Adrenal gland (tissue), 12 donors: ENCODE measurements around the gene KCNJ14. TPM values are rescaled to one million over a fixed set of nuclear protein-coding genes. Genes with fewer than 3 reads are reported as not detected.
A peak's percentile ranks its signal among the peaks of the same experiment; 100 is the strongest.

ENCODE experiments used
- DNase-seq, 7 donors: peaks; one replicate each; pipeline ENCODE4 v3.0.0-alpha.2; 2019 to 2020
- H3K27ac ChIP-seq, 5 donors: fragments of 200-600 bp; sonication (generic) in 4 of 5; 1 replicate in 3 of 5; 2 replicates in 2 of 5; pipeline versions ENCODE4 v1.5.1 to v1.8.0; 2016 to 2020; ENCODE audit warnings: mild to moderate bottlenecking in 1 of 5
- H3K27me3 ChIP-seq: fragments of 200-600 bp; 2 replicates; pipeline ENCODE4 v1.8.0; 2021
- H3K36me3 ChIP-seq, 2 donors: fragments of 200-600 bp; replicated peaks in 1 of 2; 1 replicate in 1 of 2; 2 replicates in 1 of 2; pipeline versions ENCODE4 v1.5.1 to v1.8.0; 2018 to 2022
- H3K4me1 ChIP-seq, 2 donors: fragments of 200-600 bp; replicated peaks in 1 of 2; 1 replicate in 1 of 2; 2 replicates in 1 of 2; pipeline versions ENCODE4 v1.5.1 to v1.8.0; 2018 to 2021
- H3K4me3 ChIP-seq, 4 donors: fragments of 200-600 bp; sonication (generic) in 3 of 4; one replicate each; pipeline ENCODE4 v1.5.1; 2016 to 2018
- H3K9me3 ChIP-seq, 3 donors: fragments of 200-600 bp; sonication (generic) in 1 of 3; replicated peaks in 1 of 3; 1 replicate in 2 of 3; 2 replicates in 1 of 3; pipeline versions ENCODE4 v1.5.1 to v1.8.0; 2016 to 2021
- CTCF ChIP-seq, 6 experiments: fragments of 450-650 bp in 4 of 6; fragments of 200-600 bp in 2 of 6; sonication (generic) in 1 of 6; IDR thresholded peaks; 1 replicate in 5 of 6; 2 replicates in 1 of 6; pipeline versions ENCODE4 v1.5.1 to v1.8.0; 2016 to 2021; ENCODE audit warnings: antibody characterized with exemption in 6 of 6, mild to moderate bottlenecking in 2 of 6, moderate library complexity in 1 of 6
- POLR2A ChIP-seq, 2 donors: fragments of 450-650 bp; IDR thresholded peaks; one replicate each; pipeline ENCODE4 v1.6.1; 2017; ENCODE audit warnings: antibody characterized with exemption in 2 of 2, mild to moderate bottlenecking in 2 of 2, moderate library complexity in 1 of 2
- WGBS, 4 donors: extraction: QIAGEN DNeasy Blood & Tissue Kit in 2 of 4; methylation state at CpG; one replicate each; pipeline versions ENCODE4 v1.1.5 to v1.1.7; 2013 to 2017; 5-methylcytosine and 5-hydroxymethylcytosine counted together
- intact Hi-C, 2 donors: fragments of 100-400 bp; cut with DNase I; formaldehyde crosslinking; loops; one replicate each; pipeline versions ENCODE4 v1.14.1 to v1.15.0; 2022 to 2023
- polyA plus RNA-seq, 3 donors: library from polyadenylated mRNA; stranded (reverse); fragments of 200-250 nt in 2 of 3; fragments of 350-450 nt in 1 of 3; fragmentation: Illumina TruSeq in 1 of 3; extraction: RNeasy Lipid Tissue Mini Kit (QIAGEN cat#74804) in 1 of 3; gene quantifications; one replicate each; pipeline ENCODE4 v1.2.3, GENCODE V29; 2013 to 2014
- total RNA-seq, 9 donors: library from RNA; depleted of rRNA in 4 of 9; stranded (reverse); fragments of >200 nt in 4 of 9; fragments of 120-200 nt in 1 of 9; fragmentation: NEBNext Ultra II Directional in 1 of 9; extraction: Animal tissue kit (Norgen Biotek cat#: 25700) in 1 of 9; gene quantifications; one replicate each; pipeline versions ENCODE4 v1.1.0 to v1.2.4, GENCODE V29; 2013 to 2023
- donor health status: healthy with polysubstance abuse.
- donor health status: Bipolar disorder and iron deficiency.
- donor health status: DM: yes; HTN: yes; CAD: no.
- donor health status: DM: no; HTN: no; CAD: no.
- donor health status: DM: no; HTN: no; CAD: no.
- donor health status: DM: yes; HTN: yes; CAD: no.

KCNJ14 gene
- total and polyA plus RNA-seq, 12 donors, result 0.09 to 0.83 (median 0.42) TPM

DNA sequence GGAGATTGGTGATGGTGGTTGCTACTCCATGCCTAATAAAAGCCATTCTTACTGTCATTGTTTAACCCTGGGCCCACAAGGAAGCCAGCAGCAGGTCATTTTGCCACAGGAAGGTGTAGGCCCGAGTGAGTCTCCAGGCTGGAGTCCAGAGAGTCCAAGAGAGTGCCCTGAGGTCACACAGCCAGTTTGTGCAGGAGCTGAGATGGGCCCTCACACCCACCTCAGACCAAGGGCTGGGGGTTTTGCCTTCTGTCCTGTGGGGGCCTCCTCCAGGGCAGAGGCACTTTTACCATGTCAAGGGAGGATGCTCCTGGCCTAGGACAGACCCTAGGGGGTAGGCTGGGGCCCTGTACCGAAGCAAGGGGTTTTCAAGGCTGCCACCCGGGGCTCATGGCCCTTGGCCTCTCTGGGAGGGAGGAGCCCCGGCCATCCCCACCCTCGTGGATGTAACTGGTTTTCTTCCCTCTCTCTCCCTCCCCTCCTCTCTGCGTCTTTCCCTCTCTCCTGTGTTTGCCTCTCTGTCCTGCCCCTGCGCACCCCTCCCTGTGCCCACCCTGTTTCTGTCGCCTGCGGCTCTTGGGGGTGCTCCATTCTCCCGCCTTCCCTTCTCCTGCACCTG lies 21.8 kb downstream of the KCNJ14 start:
- Histone ChIP-seq H3K27me3 (no peaks in the 10 kb centered on the region), H3K36me3 (peaks cover 0 to 60% of the 10 kb centered on the region in 2 donors), H3K4me1 (peaks cover 13 to 26% of the 10 kb centered on the region in 2 donors), H3K27ac (no peak overlapping the region), H3K4me3 (no peak overlapping the region), H3K9me3 (no peaks in the 10 kb centered on the region)
- WGBS, 4 donors, result 76 to 87% (median 78%) methylated on average over 8 to 10 of the region's 10 CpGs
- intact Hi-C loops, result no loop called here
- no peak for DNase-seq
- TF ChIP-seq POLR2A (IDR thresholded peaks at IDR 0.05) (no peak), CTCF (IDR thresholded peaks at IDR 0.05) (no peak)

DNA sequence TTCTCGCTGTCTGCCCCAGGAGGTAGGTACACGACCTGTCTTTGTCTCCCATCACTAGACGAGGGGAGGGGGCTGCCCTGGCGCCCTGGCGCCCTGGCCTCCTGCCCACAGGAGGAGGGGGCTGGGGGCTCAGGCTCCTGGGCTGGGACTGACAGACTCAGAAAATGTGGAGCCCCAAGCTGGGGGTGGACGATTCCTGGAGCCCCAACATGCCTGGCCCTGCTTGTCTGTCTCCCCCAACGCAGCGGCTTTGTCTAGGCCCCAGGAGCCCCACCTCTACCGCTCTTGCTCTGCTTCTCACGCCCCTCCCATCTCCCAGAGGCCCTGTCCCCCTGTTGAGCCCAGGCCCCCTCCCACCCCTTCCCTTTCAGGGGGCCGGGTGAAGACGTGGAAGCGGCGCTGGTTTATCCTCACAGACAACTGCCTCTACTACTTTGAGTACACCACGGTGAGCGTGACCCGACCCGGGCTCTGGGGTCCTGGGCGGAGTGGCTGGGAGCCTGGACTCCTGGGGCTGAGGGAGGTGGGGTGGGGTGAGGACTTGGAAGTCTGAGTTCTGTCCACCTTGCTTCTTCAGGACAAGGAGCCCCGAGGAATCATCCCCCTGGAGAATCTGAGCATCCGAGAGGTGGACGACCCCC lies 22.4 kb downstream of the KCNJ14 start:
- no peak overlapping the region for H3K27ac ChIP-seq
- TF ChIP-seq POLR2A (IDR thresholded peaks at IDR 0.05) (no peak), CTCF (IDR thresholded peaks at IDR 0.05) (no peak)

GRCh38 chr19:48478339-48479256 lies 23.2 kb downstream of the KCNJ14 start:
- H3K9me3 ChIP-seq, result no peaks in the 10 kb centered on the region
- no peak overlapping the region for H3K27ac ChIP-seq
- no peak overlapping the region for H3K4me3 ChIP-seq
- TF ChIP-seq CTCF (IDR thresholded peaks at IDR 0.05), result no peak
- no peak for TF ChIP-seq POLR2A (IDR thresholded peaks at IDR 0.05)
- peaks cover 16 to 30% of the 10 kb centered on the region in 2 donors for H3K4me1 ChIP-seq
- DNase-seq, result no peak
- WGBS, 4 donors, result 87 to 93% (median 89%) methylated on average over 12 to 29 of the region's 29 CpGs
- H3K36me3 ChIP-seq, result peaks cover 0 to 46% of the 10 kb centered on the region in 2 donors
- intact Hi-C loops, result no loop called here
- no peaks in the 10 kb centered on the region for H3K27me3 ChIP-seq

More for the DNA sequence above, 22.4 kb downstream of the KCNJ14 start:
- Histone ChIP-seq H3K36me3 (peaks cover 0 to 54% of the 10 kb centered on the region in 2 donors), H3K27me3 (no peaks in the 10 kb centered on the region), H3K9me3 (no peaks in the 10 kb centered on the region), H3K4me3 (no peak overlapping the region), H3K4me1 (peaks cover 16 to 30% of the 10 kb centered on the region in 2 donors)
- no peak for DNase-seq
- intact Hi-C loops, result no loop called here
- whole genome bisulfite sequencing, 4 donors, result 87 to 91% (median 88%) methylated on average over 20 to 22 of the region's 22 CpGs

- H3K36me3 ChIP-seq, result peaks cover 0 to 35% of the 10 kb centered on the region in 2 donors
- intact Hi-C loops, result no loop called here
- H3K4me1 ChIP-seq, result peaks cover 16 to 29% of the 10 kb centered on the region in 2 donors
- TF ChIP-seq CTCF (IDR thresholded peaks at IDR 0.05), result no peak
- no peak for TF ChIP-seq POLR2A (IDR thresholded peaks at IDR 0.05)
- H3K9me3 ChIP-seq, result no peaks in the 10 kb centered on the region
- no peaks in the 10 kb centered on the region for H3K27me3 ChIP-seq
- no peak overlapping the region for H3K4me3 ChIP-seq
- 73 to 83% (median 76%) methylated on average over 6 to 7 of the region's 7 CpGs for WGBS, 4 donors
- peak overlapping the region in 2 of 5 donors; percentile 65 to 71 for H3K27ac ChIP-seq
- no peak for DNase-seq
These were observed 24.3 kb downstream of the KCNJ14 start for GRCh38 chr19:48479686-48480085.
